Measurements from ENCODE around the gene CD300LB. TPM values are rescaled to one million over a fixed set of nuclear protein-coding genes. Genes with fewer than 3 reads are reported as not detected.

CD300LB gene
- polyA plus RNA-seq, 2 of the 4 experiments (the other 2 are of a cell fraction), result not detected

DNA sequence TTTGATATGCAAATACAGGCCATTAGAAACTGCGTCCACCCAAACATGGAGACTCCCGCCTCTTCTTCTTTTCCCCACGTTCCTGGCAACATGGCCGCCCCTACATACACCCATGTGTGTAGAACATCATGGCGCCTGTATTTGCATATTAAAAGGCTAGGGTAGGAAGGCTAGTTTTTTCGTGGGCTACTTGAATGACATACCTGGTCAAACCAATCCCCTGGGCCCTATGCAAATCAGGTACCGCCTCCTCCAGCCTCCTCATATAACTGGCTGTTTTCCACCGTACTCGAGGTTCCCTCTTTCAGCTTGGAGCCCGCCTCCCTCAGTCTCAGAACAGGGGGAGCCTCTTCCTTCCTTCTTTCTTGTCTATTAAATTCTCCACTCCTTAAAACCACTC lies 840 bp upstream of the CD300LB start:
- Histone ChIP-seq H3K4me2 (no peak overlapping the region), H3K4me3 (no peak overlapping the region), H3K9me3 (0 out of 3 replicates have a peak, but pooled peaks cover 6% of the 10 kb centered on the region), H3K4me1 (no peaks in the 10 kb centered on the region), H3K27ac (no peak overlapping the region)
- ChIA-PET CTCF (interaction anchor here (0.6 to 5.3 kb wide), 34 partner anchors 9 to 312 kb away, joined by 3 to 59 read pairs (median 4); partner anchors contain the start of genes BTBD17, CD300H and GPR142), POLR2A (no interaction called here)
- FAIRE-seq, result no peak
- ATAC-seq, result peak in 1 of 2 experiments; percentile 50; a peak in 3 of 6 replicates
- TF ChIP-seq CHD4 (IDR thresholded peaks at IDR 0.05; ENCODE audit: borderline replicate concordance) (no peak), RAD21 (conservative IDR thresholded peaks at IDR 0.05 in 1 of 2, IDR thresholded peaks at IDR 0.05 in 1 of 2) (no peak), NPAS2 (CRISPR knock-in tag; IDR thresholded peaks at IDR 0.05; ENCODE audit: borderline replicate concordance) (no peak), FOSB (CRISPR knock-in tag; IDR thresholded peaks at IDR 0.05) (no peak), ELK1 (IDR thresholded peaks at IDR 0.05; ENCODE audit: low read depth, low read length) (no peak), HOXA7 (CRISPR knock-in tag; IDR thresholded peaks at IDR 0.05) (no peak), EHMT2 (IDR thresholded peaks at IDR 0.05; ENCODE audit: low read depth) (no peak), RCOR1 (IDR thresholded peaks at IDR 0.05; ENCODE audit: low read depth, low read length) (no peak), PBX3 (IDR thresholded peaks at IDR 0.05) (no peak), POLR2A (IDR thresholded peaks at IDR 0.05; ENCODE audit: low read length) (no peak), BHLHE40 (IDR thresholded peaks at IDR 0.05; ENCODE audit: low read depth, low read length) (no peak), CHD2 (IDR thresholded peaks at IDR 0.05; ENCODE audit: low read length, partially characterized antibody) (no peak), MYC (IDR thresholded peaks at IDR 0.05; ENCODE audit: borderline replicate concordance, low read length) (no peak), SREBF2 (IDR thresholded peaks at IDR 0.05) (no peak), RARB (CRISPR knock-in tag; IDR thresholded peaks at IDR 0.05) (no peak), ZNF302 (CRISPR knock-in tag; IDR thresholded peaks at IDR 0.05) (no peak), FOSL2 (IDR thresholded peaks at IDR 0.05) (no peak), FOSL2 (CRISPR knock-in tag; IDR thresholded peaks at IDR 0.05) (no peak), E2F6 (IDR thresholded peaks at IDR 0.05; ENCODE audit: borderline replicate concordance, low read depth) (no peak), ATOH8 (CRISPR knock-in tag; IDR thresholded peaks at IDR 0.05; ENCODE audit: low read depth) (no peak)
- no peak for DNase-seq (ENCODE audit: low read depth in 1 of 2, low spot score in 1 of 2)
- 37% methylated on average over 10 of the region's 10 CpGs for WGBS (ENCODE audit: missing lambda C conversion rate)

GRCh38 chr17:74530831-74531150 lies 484 bp downstream of the CD300LB start:
- DNase-seq (ENCODE audit: low read depth in 1 of 2, low spot score in 1 of 2) (no peak), ATAC-seq (no peak), FAIRE-seq (no peak)
- Histone ChIP-seq H3K4me3 (no peak overlapping the region), H3K4me2 (no peak overlapping the region), H3K4me1 (no peaks in the 10 kb centered on the region), H3K9me3 (0 out of 3 replicates have a peak, but pooled peaks cover 6% of the 10 kb centered on the region), H3K27ac (no peak overlapping the region)
- CTCF ChIA-PET, result interaction anchor here (0.8 to 5.3 kb wide), 13 partner anchors 10 to 232 kb away, joined by 3 to 59 read pairs (median 4); partner anchors contain the start of genes BTBD17 and GPR142
- TF ChIP-seq JUN (IDR thresholded peaks at IDR 0.05) (no peak), E2F6 (IDR thresholded peaks at IDR 0.05; ENCODE audit: borderline replicate concordance, low read depth) (no peak), ESRRA (IDR thresholded peaks at IDR 0.05; ENCODE audit: borderline replicate concordance, low read length) (no peak), HOXB5 (CRISPR knock-in tag; IDR thresholded peaks at IDR 0.05) (no peak), HDAC2 (IDR thresholded peaks at IDR 0.05) (no peak), NPAS2 (CRISPR knock-in tag; IDR thresholded peaks at IDR 0.05; ENCODE audit: borderline replicate concordance) (no peak), TP53 (CRISPR knock-in tag; IDR thresholded peaks at IDR 0.05) (no peak), EHF (CRISPR knock-in tag; IDR thresholded peaks at IDR 0.05) (no peak), NR3C1 (IDR thresholded peaks at IDR 0.05) (no peak)
- POLR2A ChIA-PET, result no interaction called here
- 26% methylated on average over 5 of the region's 5 CpGs for WGBS (ENCODE audit: missing lambda C conversion rate)

Data from A549 (cell line).